Measurements from ENCODE around the gene MEIS2.

- TF ChIP-seq CTCF (conservative IDR thresholded peaks at IDR 0.05 in 1 of 2, IDR thresholded peaks at IDR 0.05 in 1 of 2; ENCODE audit: extremely low read depth in 1 of 2, insufficient read depth in 1 of 2, low read depth in 1 of 2, low read length in 2 of 2) (no peak), EZH2 (IDR thresholded peaks at IDR 0.05; ENCODE audit: borderline replicate concordance, low read length) (no peak)
Observed at GRCh38 chr15:37099319-37100108, 835 bp downstream of the MEIS2 start.
